ENCODE measurements around the gene TGFB1. TPM values are rescaled to one million over a fixed set of nuclear protein-coding genes. Genes with fewer than 3 reads are reported as not detected.

The TGFB1 gene
- total and polyA plus RNA-seq, 9 of the 15 experiments (the other 6 are each of a cell fraction or from before 2014, with no cell fraction given): 0.24 to 159 (median 17.2) TPM

DNA sequence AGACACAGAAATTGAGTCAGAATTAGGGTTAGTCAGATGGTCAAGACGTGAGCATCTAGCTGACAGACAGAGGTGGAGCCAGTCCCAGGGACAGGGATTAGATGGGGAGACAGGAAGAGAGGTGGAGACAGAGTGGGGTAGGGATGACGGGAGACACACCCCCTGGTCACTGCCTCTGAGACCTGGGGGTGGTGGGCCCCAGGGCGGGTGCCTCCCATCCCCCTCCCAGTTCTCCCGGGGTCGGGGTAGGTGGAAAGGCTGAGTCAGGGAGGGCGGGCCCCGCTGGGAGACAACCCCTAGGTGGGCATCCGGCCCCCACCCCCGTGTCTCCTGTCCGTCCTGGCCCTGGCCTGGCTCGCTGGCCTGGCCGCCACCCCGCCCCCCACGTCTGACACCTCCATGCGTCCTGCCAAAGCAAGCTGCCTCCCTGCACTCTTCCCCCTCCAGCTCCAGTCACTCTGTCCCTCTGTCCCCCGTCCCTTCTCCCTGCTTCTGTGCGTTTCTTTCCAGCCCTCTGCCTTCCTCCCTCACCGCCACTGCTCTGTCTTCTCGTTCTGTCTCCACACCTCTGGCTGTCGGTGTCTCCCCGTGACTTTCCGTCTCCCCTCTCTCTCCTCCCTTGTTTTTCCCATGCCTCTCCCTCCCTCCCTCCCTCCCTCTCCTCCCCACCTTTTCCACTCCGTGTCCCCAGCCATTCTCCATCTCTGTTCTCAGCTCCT lies 28.6 kb downstream of the TGFB1 start:
- peaks cover 65 to 72% of the 10 kb centered on the region in 2 experiments for H3K4me1 ChIP-seq (replicated peaks in 1 of 2; ENCODE audit: control insufficient read depth in 2 of 2, insufficient read depth in 2 of 2, low read length in 2 of 2)
- BruUV-seq (replicated peaks): TSS peak; percentile 22
- FAIRE-seq (peak; percentile 49), DNase-seq (ENCODE audit: extremely low read depth in 1 of 4, low spot score in 3 of 4) (peak; percentile 81 to 92 (median 88)), ATAC-seq (peak; percentile 50)
- H3K9ac ChIP-seq (ENCODE audit: insufficient read depth in 1 of 2, low read depth in 2 of 2, low read length in 2 of 2): peak overlapping the region; percentile 73 to 87; a peak in 2 of 4 replicates
- in situ Hi-C loops (cut with MboI): loop anchor here (25.0 kb wide), 1 partner anchor 237 kb away; no protein-coding TSS in a partner anchor
- H3K79me2 ChIP-seq (ENCODE audit: control insufficient read depth, insufficient read depth, low read length): peaks cover 50% of the 10 kb centered on the region
- ChIA-PET POLR2A (interaction anchor here (0.6 to 1.3 kb wide), 7 partner anchors 10 to 572 kb away, joined by 3 to 9 read pairs (median 4); partner anchors contain the start of gene CCDC97), CTCF (ENCODE audit: low intra/inter-chr PET ratio) (no interaction called here)
- WGBS (ENCODE audit: insufficient coverage, low coverage, missing lambda C conversion rate): 8% methylated on average over 10 of the region's 23 CpGs
- no peaks in the 10 kb centered on the region for H3K9me3 ChIP-seq (replicated peaks; ENCODE audit: control insufficient read depth, insufficient read depth, low read depth, low read length)
- peaks cover 3% of the 10 kb centered on the region; the same call in 1 of the 2 replicates for H4K20me1 ChIP-seq (replicated peaks; ENCODE audit: control insufficient read depth, insufficient read depth, low read length)
- H3K4me3 ChIP-seq: no peak overlapping the region
- no peaks in the 10 kb centered on the region for H3K27me3 ChIP-seq (ENCODE audit: control insufficient read depth in 2 of 2, insufficient read depth in 2 of 2, low read length in 2 of 2)
- no peak overlapping the region for H2AFZ ChIP-seq (ENCODE audit: low read depth, low read length)
- intact Hi-C loops (cut with micrococcal nuclease): loop anchor here (5.0 to 10.0 kb wide), 2 partner anchors 112 to 240 kb away; partner anchors contain the start of gene DMAC2
- peaks cover 74% of the 10 kb centered on the region for H3K36me3 ChIP-seq (ENCODE audit: control insufficient read depth, insufficient read depth, low read length)
- H3K4me2 ChIP-seq (ENCODE audit: insufficient read depth, low read length): peak overlapping the region; percentile 74
- H3K9me1 ChIP-seq (ENCODE audit: control insufficient read depth, insufficient read depth, low read length): peaks cover 9% of the 10 kb centered on the region
- peak overlapping the region; percentile 95 for H3K27ac ChIP-seq (ENCODE audit: extremely low read depth, low read depth, low read length)
- TF ChIP-seq SMAD1 (IDR thresholded peaks at IDR 0.05; ENCODE audit: low read depth, low read length, partially characterized antibody): no peak
- no peak for TF ChIP-seq ZNF224 (CRISPR knock-in tag; IDR thresholded peaks at IDR 0.05)
- peak; percentile 32; the same call in 1 of the 2 replicates for TF ChIP-seq CTBP1 (IDR thresholded peaks at IDR 0.05; ENCODE audit: borderline replicate concordance)
- TF ChIP-seq KDM1A (IDR thresholded peaks at IDR 0.05): peak in 1 of 2 experiments; percentile 38; a peak in 2 of 4 replicates
- TF ChIP-seq OTX1 (CRISPR knock-in tag; IDR thresholded peaks at IDR 0.05): 0 out of 2 replicates have a peak, but pooled peaks have one; percentile 23
- TF ChIP-seq CGGBP1 (CRISPR knock-in tag; IDR thresholded peaks at IDR 0.05): no peak
- no peak for TF ChIP-seq CUX1 (CRISPR knock-in tag; IDR thresholded peaks at IDR 0.05)
- TF ChIP-seq FOXK2 (conservative IDR thresholded peaks at IDR 0.05 in 1 of 2, IDR thresholded peaks at IDR 0.05 in 1 of 2; ENCODE audit: low read depth in 2 of 2): 0 out of 4 replicates have a peak, but pooled peaks of 1 of the 2 experiments have one; percentile 24
- TF ChIP-seq POLR2G (IDR thresholded peaks at IDR 0.05; ENCODE audit: low read depth, low read length): peak; percentile 34; the same call in 1 of the 2 replicates
- TF ChIP-seq ZNF507 (tag; conservative IDR thresholded peaks at IDR 0.05): no peak
- TF ChIP-seq SP2 (IDR thresholded peaks at IDR 0.05; ENCODE audit: extremely low read depth, low read depth, low read length, poor library complexity, severe bottlenecking): no peak
- peak; percentile 51 for TF ChIP-seq CCNT2 (IDR thresholded peaks at IDR 0.05; ENCODE audit: borderline replicate concordance, extremely low read depth, insufficient read length, low read depth, low read length)
- peak; percentile 49; the same call in 1 of the 2 replicates for TF ChIP-seq HBP1 (CRISPR knock-in tag; IDR thresholded peaks at IDR 0.05)
- no peak for TF ChIP-seq ZNF217 (CRISPR knock-in tag; IDR thresholded peaks at IDR 0.05)
